Natural killer cell (primary cell): ENCODE measurements around the gene STK33. TPM values are rescaled to one million over a fixed set of nuclear protein-coding genes. Genes with fewer than 3 reads are reported as not detected.

ENCODE experiments used
- ATAC-seq, 3 donors: fragments of 150-1000 bp in 2 of 3; fragments of 200-7000 bp in 1 of 3; cut with Tn5 transposase; 1 replicate in 1 of 3; 2 replicates in 2 of 3; pipeline ENCODE4 v1.10.0; 2021; ENCODE audit warnings: mild to moderate bottlenecking in 2 of 3, moderate library complexity in 2 of 3
- DNase-seq, 2 donors: peaks; one replicate each; pipeline versions ENCODE4 v3.0.0 to v3.0.0-alpha.2; 2013 to 2021; ENCODE audit warnings: mixed read lengths in 1 of 2
- H3K27ac ChIP-seq: one replicate; pipeline ENCODE4 v1.5.1; 2013; ENCODE audit warnings: mild to moderate bottlenecking, low read length
- H3K27me3 ChIP-seq: one replicate; pipeline ENCODE4 v1.6.1; 2013; ENCODE audit warnings: low read length; ENCODE audit not compliant: control insufficient read depth, insufficient read depth
- H3K36me3 ChIP-seq: one replicate; pipeline ENCODE4 v1.6.1; 2013; ENCODE audit warnings: low read length; ENCODE audit not compliant: control insufficient read depth, insufficient read depth
- H3K4me1 ChIP-seq: one replicate; pipeline ENCODE4 v1.6.1; 2013; ENCODE audit warnings: low read length; ENCODE audit not compliant: control insufficient read depth, insufficient read depth
- H3K4me3 ChIP-seq: one replicate; pipeline ENCODE4 v1.5.1; 2013; ENCODE audit warnings: low read length
- H3K9me3 ChIP-seq: one replicate; pipeline ENCODE4 v1.6.1; 2013; ENCODE audit warnings: low read length; ENCODE audit not compliant: control insufficient read depth, insufficient read depth
- H3K27ac Mint-ChIP-seq, 2 donors: one replicate each; pipeline ENCODE4 v1.8.0; 2022; ENCODE audit warnings: mild to moderate bottlenecking in 2 of 2, mixed read lengths in 2 of 2, moderate library complexity in 1 of 2
- H3K27me3 Mint-ChIP-seq, 2 donors: one replicate each; pipeline ENCODE4 v1.8.0; 2022; ENCODE audit warnings: low read depth in 2 of 2, mixed read lengths in 2 of 2
- H3K36me3 Mint-ChIP-seq: one replicate; pipeline ENCODE4 v1.8.0; 2022; ENCODE audit warnings: mixed read lengths
- H3K4me1 Mint-ChIP-seq, 2 donors: one replicate each; pipeline ENCODE4 v1.8.0; 2022; ENCODE audit warnings: mixed read lengths in 2 of 2
- H3K4me3 Mint-ChIP-seq: one replicate; pipeline ENCODE4 v1.8.0; 2022; ENCODE audit warnings: mild to moderate bottlenecking, moderate library complexity, mixed read lengths
- H3K9me3 Mint-ChIP-seq, 2 donors: one replicate each; pipeline ENCODE4 v1.8.0; 2022; ENCODE audit warnings: mixed read lengths in 2 of 2
- CTCF ChIP-seq: fragments of 200-600 bp; IDR thresholded peaks from one replicate; pipeline ENCODE4 v1.8.0; 2022; ENCODE audit warnings: antibody characterized with exemption
- WGBS: methylation state at CpG from one replicate; pipeline ENCODE4 v1.1.7; 2013; ENCODE audit warnings: missing lambda C conversion rate; ENCODE audit not compliant: insufficient coverage; 5-methylcytosine and 5-hydroxymethylcytosine counted together
- intact Hi-C: fragments of 100-400 bp; cut with micrococcal nuclease; formaldehyde crosslinking; loops from one replicate; pipeline ENCODE4 v1.14.2; 2022
- total RNA-seq, 4 donors: library from RNA; stranded (reverse); fragments of 120-200 nt in 1 of 4; gene quantifications; one replicate each; pipeline versions ENCODE4 v1.2.3 to v1.2.4, GENCODE V29; 2013 to 2022

The STK33 gene
- total RNA-seq, 3 donors from 2014 or later (not counting 1 experiment from before 2014, with no cell fraction given) = 0.24 TPM; not detected in 2

DNA sequence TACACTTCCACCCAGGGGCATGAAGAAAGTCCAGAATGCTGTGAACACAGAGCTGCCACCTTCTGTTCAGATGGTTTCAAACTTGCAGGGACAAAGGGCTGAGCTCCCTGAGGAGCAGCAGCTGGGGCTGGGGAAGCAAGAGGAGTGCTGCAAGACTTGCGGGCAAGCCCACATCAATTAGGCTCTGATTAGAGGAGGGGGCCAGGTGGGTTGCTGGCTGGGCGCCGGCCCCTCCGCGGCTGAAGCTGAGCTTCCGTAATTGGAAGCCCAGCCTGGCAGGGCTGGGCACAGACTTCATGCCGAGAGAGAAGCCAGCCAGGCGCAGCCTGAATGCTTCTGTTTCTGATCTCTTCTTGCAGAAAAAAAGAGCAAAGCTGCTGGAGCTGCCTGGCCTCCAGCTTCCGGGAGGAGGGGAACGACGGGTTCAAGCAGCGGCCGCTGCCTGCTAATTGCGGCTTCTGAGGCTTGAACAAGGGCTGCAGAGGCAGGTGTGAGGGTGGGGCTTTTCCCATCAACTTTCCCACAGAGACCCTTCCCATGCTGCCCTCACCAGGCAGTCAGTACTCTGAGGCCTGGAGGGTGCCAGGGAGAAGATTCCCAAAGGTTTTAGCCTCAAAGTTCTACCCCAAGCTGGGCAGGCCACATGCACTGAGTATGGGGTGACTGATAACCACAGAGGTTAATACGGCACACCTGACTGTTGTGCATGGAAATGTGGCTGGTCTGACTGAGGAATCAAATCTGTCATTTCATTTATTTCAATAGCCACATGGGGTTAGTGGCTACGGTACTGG, 239.2 kb downstream of the STK33 start:
- DNase-seq (no peak), ATAC-seq (no peak)
- Mint-ChIP-seq H3K4me1 (peaks cover 7 to 9% of the 10 kb centered on the region in 2 donors), H3K36me3 (no peaks in the 10 kb centered on the region), H3K27me3 (peaks cover 0 to 14% of the 10 kb centered on the region in 2 donors), H3K9me3 (no peaks in the 10 kb centered on the region), H3K4me3 (no peak overlapping the region), H3K27ac (no peak overlapping the region)
- Histone ChIP-seq H3K36me3 (no peaks in the 10 kb centered on the region), H3K9me3 (no peaks in the 10 kb centered on the region), H3K4me3 (no peak overlapping the region), H3K4me1 (peaks cover 12% of the 10 kb centered on the region), H3K27ac (no peak overlapping the region), H3K27me3 (no peaks in the 10 kb centered on the region)
- 15% methylated on average over 16 of the region's 16 CpGs for WGBS
- intact Hi-C loops = no loop called here
- no peak for TF ChIP-seq CTCF

GRCh38 chr11:8352876-8353505, 241.0 kb downstream of the STK33 start:
- 73% methylated on average over 13 of the region's 13 CpGs for WGBS
- H3K36me3 ChIP-seq = no peaks in the 10 kb centered on the region
- no peak for ATAC-seq
- DNase-seq = no peak
- no peak overlapping the region for H3K4me3 ChIP-seq
- intact Hi-C loops = no loop called here
- H3K4me1 ChIP-seq = peaks cover 12% of the 10 kb centered on the region
- Mint-ChIP-seq H3K4me3 (no peak overlapping the region), H3K36me3 (no peaks in the 10 kb centered on the region), H3K27ac (no peak overlapping the region), H3K27me3 (peaks cover 0 to 14% of the 10 kb centered on the region in 2 donors), H3K9me3 (no peaks in the 10 kb centered on the region), H3K4me1 (peaks cover 7 to 9% of the 10 kb centered on the region in 2 donors)
- no peak overlapping the region for H3K27ac ChIP-seq
- H3K27me3 ChIP-seq = no peaks in the 10 kb centered on the region
- TF ChIP-seq CTCF = no peak
- no peaks in the 10 kb centered on the region for H3K9me3 ChIP-seq

DNA sequence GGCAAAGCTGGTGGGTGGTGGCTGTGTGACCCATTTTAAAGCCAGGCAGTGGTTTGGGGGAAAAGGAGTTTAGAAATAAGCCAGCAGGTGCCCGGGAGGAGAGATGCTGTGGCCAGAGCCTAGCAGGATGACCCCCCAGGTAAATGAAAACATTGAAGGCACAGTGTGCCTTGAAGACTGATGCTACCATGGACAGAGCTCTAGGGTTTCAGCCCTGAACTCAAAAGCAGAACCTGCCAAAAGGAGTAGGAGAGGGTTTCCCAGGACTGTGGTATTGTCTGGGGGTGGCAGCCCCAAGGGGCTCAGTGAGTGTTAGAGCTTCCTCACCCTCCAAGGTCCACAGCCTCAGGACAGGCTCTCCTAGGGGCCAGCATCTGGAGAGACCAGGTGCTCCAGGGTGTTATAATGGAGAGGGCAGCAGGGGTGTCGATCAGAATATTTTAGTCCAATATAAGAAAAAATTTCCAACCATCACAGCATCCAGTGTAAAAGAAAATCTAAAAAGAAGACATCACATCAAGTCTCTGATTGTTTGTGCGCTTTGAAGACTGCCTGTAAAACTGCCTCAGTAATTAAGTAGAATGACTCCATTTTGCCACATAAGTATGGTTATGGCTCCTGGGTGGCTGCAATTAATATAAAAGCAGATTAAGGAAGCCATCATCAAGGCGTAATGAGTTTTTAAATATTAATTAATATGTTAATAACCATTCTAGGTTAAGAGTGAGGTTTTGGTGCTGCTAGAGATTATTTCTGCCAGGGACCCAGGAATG, 241.7 kb downstream of the STK33 start:
- Histone ChIP-seq H3K27ac (no peak overlapping the region), H3K9me3 (no peaks in the 10 kb centered on the region), H3K4me3 (no peak overlapping the region), H3K4me1 (peaks cover 12% of the 10 kb centered on the region), H3K36me3 (no peaks in the 10 kb centered on the region), H3K27me3 (no peaks in the 10 kb centered on the region)
- DNase-seq (no peak), ATAC-seq (no peak)
- H3K27ac Mint-ChIP-seq = no peak overlapping the region
- intact Hi-C loops = no loop called here
- 96% methylated on average over 2 of the region's 4 CpGs for WGBS
- H3K27me3 Mint-ChIP-seq = peaks cover 0 to 14% of the 10 kb centered on the region in 2 donors
- peaks cover 7 to 9% of the 10 kb centered on the region in 2 donors for H3K4me1 Mint-ChIP-seq
- H3K9me3 Mint-ChIP-seq = no peaks in the 10 kb centered on the region
- H3K36me3 Mint-ChIP-seq = no peaks in the 10 kb centered on the region
- TF ChIP-seq CTCF = no peak
- H3K4me3 Mint-ChIP-seq = no peak overlapping the region
